GM10266 (cell line): ENCODE measurements around the gene CAMTA1.
"Not testable (repeated sequence)": the region's sequence is repeated elsewhere in the genome, so short reads cannot be mapped to it uniquely, and the experiment has no call there.

Source experiments
- DNase-seq: peaks from one replicate; pipeline ENCODE4 v3.0.0; 2012; ENCODE audit errors: extremely low spot score
- TF ChIP-seq, protein P1 (sequence below): IDR thresholded peaks from 2 replicates; pipeline ENCODE4 v1.5.1; 2012; ENCODE audit warnings: mild to moderate bottlenecking, low read depth; ENCODE audit not compliant: control insufficient read depth, insufficient read depth; ENCODE audit errors: missing control alignments

CAMTA1 gene

DNA sequence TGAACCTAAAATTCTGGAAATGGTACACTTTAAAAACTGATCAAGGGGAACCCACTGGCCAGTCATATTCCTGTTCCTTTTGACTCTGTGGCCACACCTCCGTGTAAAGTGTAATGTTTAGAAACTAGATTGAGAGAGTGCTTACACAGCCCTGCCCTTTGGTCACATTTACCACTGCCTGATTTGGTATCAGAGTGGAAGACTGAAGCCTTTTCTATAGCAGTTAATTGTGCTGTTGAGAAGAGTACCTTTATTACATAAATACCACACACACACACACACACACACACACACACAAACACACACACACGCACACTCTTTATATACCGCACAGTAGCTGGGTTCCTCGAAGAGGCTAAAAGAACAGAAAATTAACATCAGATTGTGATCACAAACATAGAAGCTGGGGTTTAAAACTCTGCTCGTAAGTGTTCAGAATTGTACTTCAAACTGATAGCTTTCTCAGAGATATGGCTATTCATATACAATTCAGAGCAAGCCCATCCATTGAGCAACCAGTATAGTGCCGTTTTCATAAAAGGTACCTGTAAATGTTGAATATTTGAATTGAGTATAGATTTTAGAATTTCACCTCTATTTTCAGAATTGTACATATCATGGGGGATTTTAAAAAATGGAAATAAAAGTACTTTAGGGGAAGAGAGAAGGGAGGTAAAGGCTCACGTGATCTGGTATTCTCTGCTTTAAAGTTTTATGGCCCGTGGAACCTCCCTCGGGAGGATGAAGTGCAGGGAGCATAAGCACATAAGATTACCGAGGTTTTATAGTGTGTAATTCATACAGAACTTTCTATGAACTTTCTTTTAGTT, 37.5 kb downstream of the CAMTA1 start:
- DNase-seq: peak; percentile 35
- TF ChIP-seq, protein P1, sequence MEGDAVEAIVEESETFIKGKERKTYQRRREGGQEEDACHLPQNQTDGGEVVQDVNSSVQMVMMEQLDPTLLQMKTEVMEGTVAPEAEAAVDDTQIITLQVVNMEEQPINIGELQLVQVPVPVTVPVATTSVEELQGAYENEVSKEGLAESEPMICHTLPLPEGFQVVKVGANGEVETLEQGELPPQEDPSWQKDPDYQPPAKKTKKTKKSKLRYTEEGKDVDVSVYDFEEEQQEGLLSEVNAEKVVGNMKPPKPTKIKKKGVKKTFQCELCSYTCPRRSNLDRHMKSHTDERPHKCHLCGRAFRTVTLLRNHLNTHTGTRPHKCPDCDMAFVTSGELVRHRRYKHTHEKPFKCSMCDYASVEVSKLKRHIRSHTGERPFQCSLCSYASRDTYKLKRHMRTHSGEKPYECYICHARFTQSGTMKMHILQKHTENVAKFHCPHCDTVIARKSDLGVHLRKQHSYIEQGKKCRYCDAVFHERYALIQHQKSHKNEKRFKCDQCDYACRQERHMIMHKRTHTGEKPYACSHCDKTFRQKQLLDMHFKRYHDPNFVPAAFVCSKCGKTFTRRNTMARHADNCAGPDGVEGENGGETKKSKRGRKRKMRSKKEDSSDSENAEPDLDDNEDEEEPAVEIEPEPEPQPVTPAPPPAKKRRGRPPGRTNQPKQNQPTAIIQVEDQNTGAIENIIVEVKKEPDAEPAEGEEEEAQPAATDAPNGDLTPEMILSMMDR: no peak

DNA sequence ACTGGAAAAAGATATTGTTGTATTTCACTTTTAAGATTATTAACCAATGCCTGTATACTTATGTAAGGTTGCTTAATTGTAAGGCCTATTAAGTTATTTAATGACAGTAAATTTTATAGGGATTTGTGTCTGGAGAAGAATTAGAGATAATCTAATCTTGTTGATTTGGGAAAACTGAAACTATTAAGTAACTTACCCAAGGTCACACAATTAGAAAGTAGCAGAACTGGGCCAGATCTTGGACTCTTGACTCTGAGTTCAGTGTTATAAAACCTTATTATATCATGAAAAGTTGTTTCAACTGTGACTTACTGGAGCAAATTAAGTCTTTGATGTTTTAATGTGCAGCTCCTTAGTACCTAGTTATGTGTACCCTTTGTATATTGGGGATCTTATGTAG, 38.5 kb downstream of the CAMTA1 start:
- TF ChIP-seq, protein P1: no peak
- no peak for DNase-seq

DNA sequence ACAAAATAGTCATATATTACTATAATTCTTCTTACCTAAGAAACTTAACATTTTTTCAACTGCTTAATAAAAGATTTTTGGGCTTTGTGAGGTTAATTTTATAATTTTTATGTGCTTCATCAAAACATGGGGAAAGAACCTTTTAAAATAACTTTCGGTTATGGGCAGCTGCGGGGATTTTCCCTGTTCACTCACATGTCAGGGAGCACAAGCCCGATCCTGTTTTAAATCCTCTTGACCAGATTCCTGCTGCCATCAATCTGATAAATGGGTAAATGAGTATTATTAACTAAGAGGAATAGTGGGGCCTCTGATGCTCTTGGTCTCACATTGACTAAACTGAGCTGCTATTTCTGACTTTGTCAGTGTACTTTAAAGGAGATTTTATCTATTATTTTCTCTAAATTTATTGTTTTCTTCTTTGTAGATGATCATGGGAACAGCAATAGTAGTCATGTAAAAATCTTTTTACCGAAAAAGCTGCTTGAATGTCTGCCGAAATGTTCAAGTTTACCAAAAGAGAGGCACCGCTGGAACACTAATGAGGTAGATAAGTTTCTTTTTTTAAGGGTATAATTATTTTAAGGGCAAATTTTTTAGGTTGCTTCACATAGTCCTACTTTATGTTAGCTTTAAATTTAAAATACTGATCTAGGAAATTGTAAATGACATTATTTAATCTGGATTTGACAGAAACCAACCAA, 39.6 kb downstream of the CAMTA1 start:
- TF ChIP-seq, protein P1: no peak
- no peak for DNase-seq

DNA sequence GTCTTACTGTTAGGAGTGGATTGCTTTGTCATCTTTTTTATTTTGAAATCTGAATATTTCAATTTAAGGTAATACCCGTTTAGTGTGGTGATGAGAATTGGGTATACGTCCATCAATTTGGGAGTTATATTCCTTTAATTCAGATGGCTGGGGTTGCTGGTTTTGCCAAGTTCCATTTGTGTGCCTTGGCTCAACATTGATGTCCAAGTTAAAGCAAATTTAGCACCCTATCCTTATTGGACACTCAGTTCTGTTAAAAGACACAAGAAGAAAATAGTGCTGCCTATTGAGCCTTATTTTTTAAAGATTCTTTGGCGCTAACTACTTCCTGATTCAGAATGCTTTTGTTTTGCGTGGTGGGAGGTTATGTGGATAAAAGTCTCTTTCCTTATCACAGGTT, 40.6 kb downstream of the CAMTA1 start:
- TF ChIP-seq, protein P1: no peak
- DNase-seq: no peak

DNA sequence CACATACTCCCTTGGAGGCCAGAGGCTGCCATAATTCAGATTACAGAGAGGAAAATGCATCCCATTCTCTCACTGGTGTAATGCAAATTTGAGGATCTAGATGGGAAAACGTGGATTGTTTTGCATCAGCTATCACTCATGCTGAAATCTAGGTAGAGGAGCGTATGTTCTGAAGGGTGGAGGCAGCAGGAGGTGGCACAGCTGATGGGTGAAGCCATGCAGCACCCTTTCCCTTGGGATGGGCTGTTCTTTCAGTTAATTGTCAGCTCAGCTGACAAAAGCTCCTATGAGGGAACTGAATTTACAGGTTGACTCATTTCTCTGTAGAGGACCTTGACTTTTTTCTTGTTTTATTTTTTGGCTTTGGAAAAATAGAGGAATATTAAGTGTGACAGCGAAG, 41.8 kb downstream of the CAMTA1 start:
- TF ChIP-seq, protein P1: no peak
- DNase-seq: no peak

DNA sequence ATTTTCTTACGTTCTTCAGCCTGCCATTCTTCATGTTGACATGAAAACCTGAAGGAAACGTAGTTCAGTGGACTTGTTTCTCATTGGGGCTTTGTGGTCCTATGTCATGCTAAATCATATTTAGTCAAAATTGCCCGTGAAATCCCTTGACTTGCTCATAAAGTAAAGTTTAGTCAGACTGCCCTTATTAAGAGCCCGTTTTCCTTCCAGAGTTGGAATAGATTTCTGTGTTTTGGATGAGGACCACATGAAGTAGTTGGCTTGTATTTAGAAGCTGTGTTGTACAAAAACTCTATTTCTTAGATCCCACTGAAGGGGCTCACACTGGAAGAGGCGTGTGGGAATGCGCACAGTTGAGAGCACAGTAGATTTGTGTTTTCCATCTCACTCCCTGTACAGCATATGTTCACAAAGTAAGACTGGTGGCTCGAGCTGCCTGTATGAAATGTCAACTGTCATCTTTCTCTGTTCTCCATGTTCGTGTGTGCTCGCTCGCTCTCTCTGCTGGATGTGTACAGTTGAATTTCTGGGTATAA, 42.4 kb downstream of the CAMTA1 start:
- TF ChIP-seq, protein P1: no peak
- DNase-seq: no peak

DNA sequence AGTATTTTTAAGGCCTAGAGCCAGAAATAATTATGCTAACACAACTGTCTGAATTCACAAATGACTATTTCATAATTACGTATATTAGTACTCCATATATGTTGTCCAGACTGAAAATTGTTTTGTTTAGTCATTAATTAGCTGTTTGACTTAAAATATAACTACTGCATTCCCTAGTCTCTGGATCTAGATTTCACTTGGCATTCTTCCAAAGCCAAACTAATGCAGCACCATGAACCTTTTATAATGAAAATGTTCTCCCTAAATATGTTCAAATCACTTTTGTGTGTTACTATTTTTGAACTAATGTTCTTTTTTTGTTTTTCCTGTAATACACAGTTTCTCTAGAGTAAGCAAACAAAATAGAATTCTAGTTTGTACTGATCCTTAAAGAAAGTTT, 46.1 kb downstream of the CAMTA1 start:
- DNase-seq: no peak
- TF ChIP-seq, protein P1: no peak

DNA sequence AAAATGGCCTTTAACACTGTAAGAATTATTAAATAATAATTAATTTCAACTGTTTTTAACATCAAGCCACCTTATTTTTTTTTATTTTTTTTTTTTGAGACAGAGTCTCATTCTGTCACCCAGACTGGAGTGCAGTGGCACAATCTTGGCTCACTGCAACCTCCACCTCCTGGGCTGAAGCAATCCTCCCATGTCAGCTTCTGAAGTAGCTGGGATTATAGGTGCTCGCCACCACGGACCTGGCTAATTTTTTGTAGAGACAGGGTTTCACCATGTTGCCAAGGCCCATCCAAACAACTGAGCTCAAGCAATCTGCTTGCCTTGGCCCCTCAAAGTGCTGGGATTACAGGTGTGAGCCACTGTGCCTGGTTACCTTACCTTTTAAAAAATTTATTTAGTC, 46.8 kb downstream of the CAMTA1 start:
- DNase-seq: not testable (repeated sequence)
